Measurements from ENCODE around the gene ACACA.

The ACACA gene

GRCh38 chr17:37069087-37069486 is 337.5 kb downstream of the ACACA start:
- H3K4me3 ChIP-seq (ENCODE audit: low read depth, low read length) = no peak overlapping the region
- TF ChIP-seq, protein P1, sequence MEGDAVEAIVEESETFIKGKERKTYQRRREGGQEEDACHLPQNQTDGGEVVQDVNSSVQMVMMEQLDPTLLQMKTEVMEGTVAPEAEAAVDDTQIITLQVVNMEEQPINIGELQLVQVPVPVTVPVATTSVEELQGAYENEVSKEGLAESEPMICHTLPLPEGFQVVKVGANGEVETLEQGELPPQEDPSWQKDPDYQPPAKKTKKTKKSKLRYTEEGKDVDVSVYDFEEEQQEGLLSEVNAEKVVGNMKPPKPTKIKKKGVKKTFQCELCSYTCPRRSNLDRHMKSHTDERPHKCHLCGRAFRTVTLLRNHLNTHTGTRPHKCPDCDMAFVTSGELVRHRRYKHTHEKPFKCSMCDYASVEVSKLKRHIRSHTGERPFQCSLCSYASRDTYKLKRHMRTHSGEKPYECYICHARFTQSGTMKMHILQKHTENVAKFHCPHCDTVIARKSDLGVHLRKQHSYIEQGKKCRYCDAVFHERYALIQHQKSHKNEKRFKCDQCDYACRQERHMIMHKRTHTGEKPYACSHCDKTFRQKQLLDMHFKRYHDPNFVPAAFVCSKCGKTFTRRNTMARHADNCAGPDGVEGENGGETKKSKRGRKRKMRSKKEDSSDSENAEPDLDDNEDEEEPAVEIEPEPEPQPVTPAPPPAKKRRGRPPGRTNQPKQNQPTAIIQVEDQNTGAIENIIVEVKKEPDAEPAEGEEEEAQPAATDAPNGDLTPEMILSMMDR (IDR thresholded peaks at IDR 0.05; ENCODE audit: insufficient read depth, low read length, missing control alignments) = no peak
- ChIA-PET CTCF (interaction anchor here (2.4 kb wide), 2 partner anchors 21 to 171 kb away, joined by 6 to 10 read pairs; no protein-coding TSS in a partner anchor), POLR2A (no interaction called here)
- DNase-seq (ENCODE audit: low read depth, low spot score) = no peak

DNA sequence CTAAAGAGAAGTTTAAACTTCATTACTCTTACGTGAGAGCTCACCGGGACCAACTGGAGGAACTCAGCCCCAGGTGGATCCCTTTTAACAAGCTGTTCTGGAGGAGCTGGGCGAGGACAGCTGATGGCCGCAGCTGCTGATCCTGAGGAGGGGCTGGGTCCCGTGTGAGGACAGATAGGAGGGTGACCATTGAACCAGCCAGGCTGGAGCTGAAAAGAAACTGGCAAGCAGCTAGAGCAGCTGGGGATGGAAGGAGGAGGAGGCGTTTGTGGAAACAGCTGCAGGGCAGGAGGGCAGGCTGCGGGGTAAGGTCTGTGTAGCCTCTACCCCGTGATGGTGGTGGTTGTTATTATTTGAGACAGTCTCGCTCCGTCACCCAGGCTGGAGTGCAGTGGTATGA is 338.4 kb downstream of the ACACA start:
- DNase-seq (ENCODE audit: low read depth, low spot score) = no peak
- no peak overlapping the region for H3K4me3 ChIP-seq (ENCODE audit: low read depth, low read length)
- POLR2A ChIA-PET = no interaction called here
- TF ChIP-seq, protein P1 (IDR thresholded peaks at IDR 0.05; ENCODE audit: insufficient read depth, low read length, missing control alignments) = no peak
- CTCF ChIA-PET = interaction anchor here (2.4 kb wide), 1 partner anchor 20 kb away, joined by 10 read pairs; no protein-coding TSS in a partner anchor

DNA sequence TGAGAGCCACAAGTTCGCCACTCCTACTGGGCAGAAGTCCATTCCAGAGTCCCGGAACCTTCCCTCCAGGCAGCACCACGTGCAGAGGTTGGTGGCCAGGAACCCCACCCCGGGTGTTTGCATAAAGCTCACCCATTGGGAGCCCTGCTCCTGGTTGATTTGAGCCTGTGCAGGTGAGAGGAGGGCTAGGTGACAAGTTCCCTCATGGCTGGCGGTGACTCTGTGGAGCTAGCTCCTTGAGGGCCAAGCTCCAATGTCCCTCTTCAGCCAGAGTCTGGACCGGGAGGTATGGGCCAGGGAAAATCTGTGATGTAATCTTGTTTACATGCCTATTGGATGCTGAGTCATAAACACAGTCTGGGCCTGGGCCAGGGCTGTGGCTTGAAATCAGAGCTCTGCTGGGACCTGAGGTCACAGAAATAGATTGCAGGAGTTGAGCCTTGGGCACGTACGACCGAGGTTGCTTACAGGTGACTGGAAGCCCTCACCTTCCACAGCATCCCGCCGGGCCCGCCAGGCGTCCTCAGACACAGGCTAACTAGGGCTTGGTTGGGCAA is 339.0 kb downstream of the ACACA start:
- TF ChIP-seq, protein P1 (IDR thresholded peaks at IDR 0.05; ENCODE audit: insufficient read depth, low read length, missing control alignments) = no peak
- peak; percentile 23 for DNase-seq (ENCODE audit: low read depth, low spot score)
- POLR2A ChIA-PET = no interaction called here
- H3K4me3 ChIP-seq (ENCODE audit: low read depth, low read length) = no peak overlapping the region
- CTCF ChIA-PET = interaction anchor here (0.6 to 2.4 kb wide), 3 partner anchors 20 to 155 kb away, joined by 3 to 10 read pairs (median 3); no protein-coding TSS in a partner anchor

DNA sequence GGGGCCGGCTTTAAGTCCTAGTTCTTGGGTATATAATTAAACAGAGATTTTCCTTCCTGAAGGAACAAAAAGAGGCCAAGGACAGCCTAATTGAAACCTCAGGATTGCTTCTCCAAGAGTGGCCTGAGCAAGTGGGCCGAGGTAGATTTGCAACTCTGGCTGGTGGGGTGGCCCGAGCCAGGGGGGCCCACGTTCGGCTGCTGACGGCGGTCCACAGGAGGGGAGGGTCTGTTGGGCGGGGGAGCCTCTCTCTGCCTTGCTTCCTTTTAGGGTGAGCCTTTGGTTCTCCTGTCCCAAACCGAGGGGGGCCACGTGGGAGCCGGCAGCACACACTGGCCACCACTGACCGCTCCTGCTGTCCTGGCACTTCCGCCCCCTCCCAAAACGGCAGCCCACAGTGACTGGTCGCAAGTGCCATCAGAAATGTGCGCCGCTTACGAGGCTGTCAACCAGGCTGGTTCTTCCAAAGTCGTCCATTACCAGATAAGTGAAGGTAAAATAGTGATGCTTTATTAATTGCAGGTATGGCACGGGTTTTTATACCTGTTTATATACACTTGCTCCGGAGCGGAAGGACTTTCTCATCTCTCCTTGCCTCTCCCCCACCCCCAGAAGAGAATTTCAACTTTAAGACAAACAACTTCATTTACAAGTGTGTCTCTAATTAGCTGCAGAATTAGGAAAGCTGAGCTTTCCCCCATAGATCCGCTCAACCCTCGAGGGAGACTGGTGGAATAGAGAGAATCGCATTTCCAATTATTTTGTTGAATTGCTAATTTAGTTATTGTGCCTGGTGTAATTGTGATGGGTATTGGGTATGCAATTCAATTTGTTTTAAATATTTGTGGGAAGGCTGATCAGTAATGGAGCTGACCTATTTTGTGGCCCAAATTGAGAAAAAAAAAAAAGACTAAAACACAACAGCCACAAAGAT is 340.0 kb downstream of the ACACA start:
- TF ChIP-seq, protein P1 (IDR thresholded peaks at IDR 0.05; ENCODE audit: insufficient read depth, low read length, missing control alignments) = no peak
- H3K4me3 ChIP-seq (ENCODE audit: low read depth, low read length) = no peak overlapping the region
- no peak for DNase-seq (ENCODE audit: low read depth, low spot score)
- ChIA-PET POLR2A (no interaction called here), CTCF (interaction anchor here (1.5 kb wide), 1 partner anchor 19 kb away, joined by 6 read pairs; no protein-coding TSS in a partner anchor)

DNA sequence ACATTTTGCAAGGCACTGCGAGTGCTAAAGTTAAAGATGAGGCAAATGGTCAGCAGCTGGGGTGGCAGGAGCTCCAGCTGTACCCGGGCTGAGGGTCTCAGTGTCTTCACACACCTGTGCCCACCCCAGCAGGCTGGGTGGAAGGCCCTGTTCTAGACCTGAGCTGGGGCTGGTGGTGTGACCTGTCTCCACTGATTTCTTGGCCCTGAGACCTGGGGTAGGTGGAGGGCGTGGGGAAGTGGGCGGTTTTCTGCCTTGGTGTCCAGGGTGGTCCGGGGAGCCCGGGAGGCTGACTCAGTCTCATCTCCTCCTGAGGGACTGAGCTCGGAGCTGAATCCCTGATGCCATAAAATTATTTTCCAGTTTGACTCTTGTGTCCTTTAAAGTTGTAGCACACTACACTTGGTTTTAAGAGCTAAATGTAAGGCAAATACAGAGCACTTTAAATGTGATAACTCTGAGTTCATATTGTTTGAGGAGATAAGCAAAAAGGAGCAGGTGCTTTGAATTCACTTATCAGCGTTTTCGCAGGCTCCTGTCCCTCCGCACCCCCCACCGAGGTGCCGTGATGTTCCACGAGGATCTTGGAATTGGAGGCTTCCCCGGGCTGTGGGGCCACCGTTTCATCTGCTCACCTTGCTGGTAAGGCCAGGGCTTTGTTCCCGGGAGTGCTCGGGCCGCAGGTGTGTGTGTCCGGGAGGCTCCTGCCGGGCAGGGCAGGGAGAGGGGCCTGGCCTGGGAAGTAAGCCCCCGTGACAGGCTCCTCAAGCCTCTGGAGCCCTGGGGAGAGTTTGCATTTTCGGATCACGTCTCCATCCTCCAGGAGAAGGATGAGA is 340.9 kb downstream of the ACACA start:
- ChIA-PET CTCF (interaction anchor here (0.9 to 1.5 kb wide), 2 partner anchors 18 to 440 kb away, joined by 3 to 6 read pairs; no protein-coding TSS in a partner anchor), POLR2A (no interaction called here)
- H3K4me3 ChIP-seq (ENCODE audit: low read depth, low read length) = no peak overlapping the region
- TF ChIP-seq, protein P1 (IDR thresholded peaks at IDR 0.05; ENCODE audit: insufficient read depth, low read length, missing control alignments) = no peak
- DNase-seq (ENCODE audit: low read depth, low spot score) = no peak
